SKM-1 (cell line): ENCODE measurements around the gene BCLAF1.

Experiments
- DNase-seq: peaks from one replicate; lab custom pipeline; 2025; ENCODE audit not compliant: unreplicated experiment; lab: John Stamatoyannopoulos, UW

The BCLAF1 gene

DNA sequence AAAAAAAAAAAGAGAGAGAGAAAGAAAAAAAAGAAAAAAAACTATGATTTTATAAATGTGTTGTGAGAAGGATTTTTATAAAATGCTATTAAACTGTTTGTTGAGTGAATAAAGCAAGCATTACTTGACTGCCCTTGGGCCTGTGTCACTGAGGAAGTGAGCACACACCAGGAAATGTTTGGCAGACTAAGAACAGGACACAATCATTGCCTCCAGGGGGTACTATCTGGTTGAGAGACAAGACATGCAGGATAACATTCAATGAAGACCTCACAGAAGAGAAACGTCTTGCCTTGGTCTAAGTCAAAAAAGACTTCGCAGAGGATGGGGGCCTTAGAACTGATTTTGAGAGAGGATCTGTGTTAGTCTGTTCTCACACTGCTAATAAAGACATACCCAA, 80.2 kb downstream of the BCLAF1 start:
- DNase-seq = no peak

DNA sequence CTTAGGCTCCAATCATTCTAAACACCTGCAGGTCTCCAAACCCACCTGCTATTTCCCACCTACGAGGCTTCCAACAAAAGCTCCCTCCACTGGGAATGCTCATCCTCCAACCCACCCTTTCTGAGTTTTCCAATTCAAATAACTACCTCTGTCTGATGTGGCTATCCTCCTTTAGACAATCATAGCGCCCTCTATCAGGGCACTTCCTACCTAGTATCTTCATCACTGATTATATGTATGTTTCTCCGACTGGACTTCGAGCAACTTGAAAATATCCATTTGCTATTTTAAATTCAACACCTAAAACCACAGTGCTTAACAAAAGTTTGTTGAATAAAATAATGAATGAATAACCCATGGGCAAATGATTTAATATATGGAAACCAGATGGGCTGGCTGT, 80.9 kb downstream of the BCLAF1 start:
- no peak for DNase-seq
